GM21528 (cell line): ENCODE data around the gene ST6GALNAC6.

Experiments
- ATAC-seq: cut with Tn5 transposase; IDR thresholded peaks from one replicate; pipeline ENCODE4 v1.9.1; 2021; ENCODE audit warnings: mild to moderate bottlenecking, moderate library complexity; ENCODE audit not compliant: unreplicated experiment, low FRiP score

Gene ST6GALNAC6

DNA sequence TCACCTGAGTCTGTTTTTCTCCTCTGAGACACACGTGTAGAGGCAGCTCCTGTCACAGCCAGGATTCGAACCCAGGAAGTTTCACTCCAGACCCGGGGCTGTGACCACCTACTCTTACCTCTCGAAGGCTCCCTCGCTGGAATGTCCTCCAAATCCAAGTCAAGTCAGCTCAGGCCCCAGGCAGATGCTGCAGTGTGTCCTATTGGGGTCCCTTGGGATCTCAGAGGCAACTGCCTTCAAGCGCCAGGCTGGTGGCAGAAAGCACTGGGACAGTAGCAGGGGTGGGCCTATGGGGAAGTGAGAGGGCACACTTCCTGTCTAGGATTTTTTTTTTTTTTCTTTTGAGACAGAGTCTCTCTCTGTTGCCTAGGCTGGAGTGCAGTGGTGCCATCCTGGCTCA, 18.2 kb upstream of the ST6GALNAC6 start:
- ATAC-seq, result peak; percentile 17

DNA sequence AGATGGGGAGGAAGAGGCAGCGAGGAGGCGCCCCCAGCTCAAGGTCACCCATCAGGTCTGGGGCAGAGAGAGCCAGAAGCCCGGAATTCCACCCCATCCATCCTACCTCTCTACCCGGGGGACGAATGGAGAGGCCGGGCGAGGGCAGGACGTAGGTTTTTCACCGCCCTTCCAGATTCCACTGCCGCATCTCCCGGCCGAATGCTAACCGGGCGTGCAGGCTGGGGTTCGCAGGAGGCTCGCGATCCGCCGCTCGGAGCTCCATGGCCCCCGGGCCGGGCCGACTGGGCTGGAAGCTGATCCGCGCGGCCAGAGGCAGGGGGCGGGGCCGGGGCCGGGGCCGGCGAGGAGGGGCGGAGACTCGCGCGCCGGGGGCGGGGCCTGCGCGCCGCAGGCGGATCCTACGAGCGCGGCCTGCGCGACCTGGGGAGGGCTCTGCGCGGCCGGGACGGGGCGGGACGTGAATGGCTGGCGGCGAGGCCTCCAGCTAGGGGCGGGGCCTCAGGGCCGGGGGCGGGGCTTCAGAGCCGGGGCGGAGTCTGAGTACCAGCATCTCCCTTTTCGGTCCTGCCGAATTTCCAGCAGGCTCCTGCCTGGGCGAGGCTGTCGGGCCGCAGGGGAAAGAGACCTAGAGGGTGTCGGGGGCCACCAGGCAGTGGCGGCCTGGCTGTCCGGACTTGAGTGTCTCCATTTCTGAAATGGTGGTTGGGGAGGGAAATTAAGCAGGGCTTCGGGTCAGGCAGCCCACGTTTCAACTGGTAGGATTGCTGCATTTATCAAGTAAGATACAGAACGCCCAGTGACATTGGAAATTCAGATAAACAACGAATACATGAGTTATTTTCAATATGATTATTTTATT, 17.5 kb upstream of the ST6GALNAC6 start, which contains the start of gene ST6GALNAC4:
ST6GALNAC4 (minus strand) TSS at position 322 of the 862 bp plus-strand sequence. CDS start 622 bp downstream, outside the sequence.
- ATAC-seq, result peak; percentile 54

DNA sequence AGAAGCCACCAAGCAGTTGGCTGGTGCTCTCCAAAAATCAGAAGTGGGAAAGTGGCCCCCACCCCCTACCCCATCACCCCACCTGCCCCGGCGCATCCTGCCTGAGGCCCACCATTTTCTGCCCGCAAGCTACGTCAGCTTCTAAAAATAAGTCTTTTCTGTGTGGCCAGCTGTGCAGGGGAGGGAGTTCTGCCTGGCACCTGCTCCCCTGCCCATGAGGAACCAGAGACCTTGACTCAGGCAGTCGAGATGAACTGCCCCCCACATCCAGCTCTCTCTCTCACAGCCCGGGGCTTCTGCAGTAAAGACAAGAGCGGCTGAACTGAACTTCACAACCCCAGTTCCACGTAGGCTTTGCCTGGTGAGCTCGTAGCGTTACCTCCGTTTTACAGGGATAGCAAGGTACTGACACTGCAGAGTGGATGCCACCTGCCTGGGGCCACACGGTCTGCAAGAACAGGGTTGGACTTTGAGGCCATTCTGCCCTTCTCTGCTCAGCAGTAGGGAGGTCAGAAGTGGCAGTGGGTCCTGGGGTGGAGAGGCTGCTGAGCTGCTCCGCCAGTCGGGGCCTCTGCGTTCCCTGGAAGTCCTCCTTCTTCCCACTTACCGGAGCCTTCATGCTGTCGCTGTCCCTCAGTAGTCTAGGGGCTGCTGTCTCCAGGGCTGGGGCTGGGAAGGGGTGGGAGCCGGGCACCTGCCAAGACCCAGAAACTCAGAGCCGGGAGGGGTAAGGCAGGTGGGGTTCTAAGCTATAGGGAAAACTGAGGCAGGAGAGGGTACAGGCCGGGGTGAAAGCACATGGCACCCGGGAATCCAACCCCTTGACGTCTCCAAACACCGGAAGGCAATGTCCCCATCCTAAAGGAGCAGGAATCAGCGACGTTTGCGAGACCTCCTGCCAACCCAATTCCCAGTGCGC, 16.7 kb upstream of the ST6GALNAC6 start:
- no peak for ATAC-seq

DNA sequence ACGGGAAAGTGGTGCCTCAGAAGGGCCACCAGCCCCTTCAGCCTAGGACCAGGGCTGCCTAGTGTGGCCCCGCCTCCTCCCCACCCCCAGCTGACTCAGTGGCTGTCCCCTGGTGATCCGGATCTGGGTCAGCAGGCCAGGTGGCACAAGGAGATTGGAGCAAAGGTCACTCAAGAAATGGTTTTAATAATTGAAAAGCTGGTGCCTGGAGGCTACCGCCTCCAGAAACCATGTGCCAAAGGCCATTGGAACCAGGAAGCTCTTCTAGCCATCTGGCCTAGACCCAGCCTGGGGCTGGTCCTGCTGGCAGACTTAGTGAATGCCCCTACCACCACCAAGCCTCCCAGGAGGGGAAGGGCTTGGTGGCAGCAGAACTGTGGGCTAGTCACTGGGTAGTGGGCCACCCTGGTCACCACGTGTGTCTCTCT, 15.9 kb upstream of the ST6GALNAC6 start:
- no peak for ATAC-seq

DNA sequence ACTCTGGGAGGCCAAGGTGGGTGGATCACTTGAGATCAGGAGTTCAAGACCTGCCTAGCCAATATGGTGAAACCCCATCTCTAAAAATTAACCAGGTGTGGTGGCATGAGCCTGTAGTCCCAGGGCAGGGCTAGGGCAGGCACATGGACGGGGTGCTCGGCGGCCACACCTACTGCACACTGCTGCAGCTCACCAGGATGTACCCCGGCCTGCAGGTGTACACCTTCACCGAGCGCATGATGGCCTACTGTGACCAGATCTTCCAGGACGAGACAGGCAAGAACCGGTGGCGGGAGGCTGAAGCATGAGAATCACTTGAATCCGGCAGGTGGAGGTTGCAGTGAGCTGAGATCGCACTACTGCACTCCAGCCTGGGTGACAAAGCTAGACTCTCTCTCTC, 14.3 kb upstream of the ST6GALNAC6 start:
- no peak for ATAC-seq

DNA sequence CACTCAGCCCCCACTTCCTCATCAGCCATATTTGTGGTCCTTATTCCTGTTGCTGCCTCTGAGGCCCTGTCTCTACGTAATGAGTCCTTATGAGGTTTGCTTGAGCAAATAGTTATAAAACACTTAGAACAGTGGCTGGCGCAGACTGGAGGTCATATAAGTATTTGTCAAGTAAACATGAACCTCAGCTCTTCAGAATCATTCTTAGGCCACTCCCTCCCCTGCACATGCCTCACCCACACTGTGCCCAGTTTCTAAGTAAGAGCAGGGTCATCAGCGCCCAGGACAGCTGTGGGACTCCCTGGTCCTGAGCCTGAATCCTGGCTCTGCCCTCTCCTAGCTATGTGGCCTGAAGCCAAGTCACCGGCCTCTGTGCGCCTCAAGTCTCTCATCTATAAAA, 13.5 kb upstream of the ST6GALNAC6 start:
- no peak for ATAC-seq

DNA sequence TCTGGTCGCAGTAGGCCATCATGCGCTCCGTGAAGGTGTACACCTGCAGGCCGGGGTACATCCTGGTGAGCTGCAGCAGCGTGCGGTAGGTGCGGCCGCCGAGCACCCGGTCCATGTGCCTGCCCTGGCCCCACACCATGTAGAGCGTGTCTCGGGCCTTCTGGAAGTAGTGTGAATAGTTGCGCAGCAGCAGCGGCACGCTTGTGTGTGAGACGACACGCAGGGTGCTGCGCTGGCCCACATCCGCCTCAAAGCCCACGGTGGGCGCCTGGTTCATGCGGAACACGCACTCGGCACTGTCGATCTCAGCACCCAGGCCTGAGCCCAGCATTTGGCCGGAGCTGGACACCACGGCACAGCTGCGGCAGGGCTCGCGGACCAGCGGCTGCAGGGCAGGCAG, 12.9 kb upstream of the ST6GALNAC6 start:
- no peak for ATAC-seq

DNA sequence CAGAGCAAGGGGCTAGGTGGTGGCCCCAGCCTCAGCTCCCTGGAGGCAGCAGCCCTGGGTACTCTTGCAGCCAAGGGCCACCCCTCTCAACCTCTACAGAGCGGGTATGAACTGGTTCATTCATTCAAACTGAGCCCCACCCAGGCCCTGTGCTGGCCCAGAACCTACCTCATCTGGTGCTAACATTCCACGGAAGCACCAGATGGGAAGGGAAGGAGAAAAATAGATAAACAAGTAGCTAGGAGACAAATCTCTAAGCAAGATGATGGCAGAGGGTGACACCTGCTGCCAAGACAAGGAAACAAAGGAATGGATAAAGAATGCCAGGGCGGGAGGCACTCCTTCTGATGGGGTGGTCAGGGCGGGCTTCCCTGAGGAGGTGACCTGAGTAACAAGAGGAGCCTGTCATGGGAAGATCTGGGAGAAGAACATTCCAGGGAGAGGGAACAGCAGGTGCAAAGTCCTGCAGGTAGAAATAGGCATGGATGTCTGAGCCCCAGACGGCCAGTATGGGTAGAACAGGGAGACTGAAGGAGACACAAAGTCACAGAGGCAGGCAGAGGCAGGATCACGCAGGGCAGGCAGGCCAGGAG, 11.3 kb upstream of the ST6GALNAC6 start:
- ATAC-seq, result no peak

DNA sequence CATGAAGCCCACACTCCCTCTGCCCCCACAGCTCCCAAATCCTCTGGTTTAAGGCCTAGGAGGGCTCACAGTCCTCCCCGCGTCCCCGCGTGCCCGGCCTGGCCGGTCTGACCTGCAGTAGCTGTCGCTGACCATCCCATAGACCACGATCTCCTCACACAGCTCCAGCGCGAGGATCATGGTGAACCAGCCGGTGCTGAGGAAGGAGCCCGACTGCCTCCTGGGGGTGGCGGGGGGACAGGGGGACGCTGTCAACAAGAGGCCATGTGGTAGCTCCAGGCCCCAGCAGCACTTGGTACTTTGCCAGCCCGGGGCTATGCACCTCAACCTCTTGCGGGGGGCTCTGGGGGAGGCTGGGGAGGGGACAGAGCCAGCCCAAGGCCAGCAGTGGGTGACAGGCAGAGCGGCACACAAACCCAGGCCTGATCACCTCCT, 10.5 kb upstream of the ST6GALNAC6 start:
- no peak for ATAC-seq

DNA sequence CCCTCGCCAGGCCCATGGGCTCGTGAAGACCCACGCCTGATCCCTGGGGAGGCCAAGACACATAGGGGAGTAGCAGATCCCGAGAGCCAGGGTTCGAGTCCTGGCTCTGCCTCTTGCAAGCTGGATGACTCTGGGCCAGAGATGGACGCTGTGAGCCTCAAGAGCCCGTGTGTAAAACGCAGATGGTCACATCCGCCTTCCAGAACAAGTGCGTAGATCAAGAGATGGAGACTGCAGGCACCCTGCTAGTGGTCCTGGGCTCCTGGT, 9.2 kb upstream of the ST6GALNAC6 start:
- ATAC-seq, result no peak

DNA sequence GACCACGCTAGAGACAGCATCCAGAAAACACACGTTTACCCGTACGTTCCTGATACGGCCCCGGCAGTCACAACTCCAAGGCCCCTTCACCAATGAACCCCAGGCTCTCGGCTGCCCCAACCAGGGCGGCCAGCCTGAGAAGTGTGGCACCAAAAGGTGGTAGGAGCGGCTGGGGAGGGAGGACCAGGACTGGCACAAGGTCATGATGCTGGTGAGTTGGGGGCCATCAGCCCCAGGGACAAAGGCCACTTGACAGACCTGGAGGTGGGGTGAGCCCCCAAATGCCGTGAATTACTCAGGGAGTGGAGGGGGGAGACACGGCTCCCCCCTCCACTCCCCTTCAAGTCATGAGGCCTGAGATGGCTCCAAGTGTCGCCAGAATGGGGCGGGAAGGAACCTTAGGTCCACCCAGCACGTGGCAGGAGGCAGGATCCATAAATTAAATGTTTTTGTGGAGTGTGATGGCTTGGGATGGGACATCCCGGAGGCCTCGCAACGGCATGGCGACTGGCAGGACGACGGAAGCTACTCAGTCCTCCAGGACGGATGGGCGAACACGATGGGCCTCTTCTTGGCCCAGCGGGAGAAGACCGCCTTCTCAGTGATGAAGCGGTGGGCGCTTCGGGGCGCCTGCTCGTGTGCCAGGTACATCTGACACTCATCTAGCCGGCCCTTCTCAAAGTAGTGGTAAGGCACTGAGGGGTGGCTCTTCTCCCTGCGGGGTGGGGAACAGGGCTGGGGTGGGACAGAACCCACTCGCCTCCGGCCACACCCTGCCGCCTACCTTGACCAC, 8.7 kb upstream of the ST6GALNAC6 start:
- no peak for ATAC-seq

DNA sequence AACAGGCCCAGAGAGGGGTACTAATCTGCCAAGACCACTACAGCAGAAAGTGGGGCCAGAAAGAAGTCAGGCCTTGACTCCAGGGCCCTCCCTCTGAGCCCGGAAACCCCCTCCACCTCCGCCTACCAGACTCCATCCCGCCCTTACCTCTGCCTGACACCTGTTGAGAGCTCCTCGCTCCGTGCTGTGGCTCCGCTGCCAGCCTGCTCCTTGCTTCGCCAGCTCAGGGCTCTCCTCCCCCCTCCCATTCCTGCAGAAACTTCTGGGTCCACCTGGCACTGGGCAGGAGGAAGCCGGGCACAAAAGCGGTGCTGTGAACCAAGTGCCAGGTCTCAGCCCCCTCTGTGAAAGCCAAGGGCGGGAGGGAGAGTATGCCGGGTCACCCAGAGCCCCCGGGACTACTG, 6.4 kb upstream of the ST6GALNAC6 start:
- ATAC-seq, result no peak

DNA sequence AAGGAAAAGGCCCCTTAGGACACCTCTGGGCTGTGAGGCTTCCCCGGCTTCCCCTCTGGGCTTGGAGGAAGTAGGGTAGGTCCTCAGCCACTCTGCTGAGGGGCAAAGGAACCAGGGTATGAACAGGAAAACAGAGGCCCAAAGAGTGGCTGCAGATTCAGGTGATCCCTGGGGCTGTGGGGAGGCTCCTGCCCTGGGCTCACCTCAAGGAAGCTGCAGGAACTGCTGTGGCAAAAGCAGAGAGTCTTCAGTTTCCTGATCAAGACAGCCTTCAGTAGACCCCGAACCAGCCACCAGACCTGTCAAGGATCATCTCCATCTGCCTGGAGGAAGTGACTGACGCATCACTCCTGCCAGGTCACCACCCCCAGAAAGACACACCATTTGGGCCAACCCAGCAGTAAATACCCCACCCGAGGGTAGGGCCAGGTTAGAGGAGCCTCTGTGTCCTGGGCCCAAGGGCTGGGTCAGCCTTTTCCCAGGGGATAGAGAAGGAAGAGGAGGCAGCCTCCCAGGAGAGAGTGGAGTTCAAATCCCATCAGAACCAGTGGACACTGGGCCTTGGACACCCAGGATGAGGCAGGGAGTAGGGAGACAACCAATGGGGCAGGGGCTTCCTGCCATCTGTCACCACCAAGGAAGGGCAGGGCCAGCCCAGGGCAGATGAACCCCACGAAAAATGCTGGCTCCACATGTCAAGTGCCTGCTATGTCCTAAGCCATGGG, 5.8 kb upstream of the ST6GALNAC6 start:
- no peak for ATAC-seq

DNA sequence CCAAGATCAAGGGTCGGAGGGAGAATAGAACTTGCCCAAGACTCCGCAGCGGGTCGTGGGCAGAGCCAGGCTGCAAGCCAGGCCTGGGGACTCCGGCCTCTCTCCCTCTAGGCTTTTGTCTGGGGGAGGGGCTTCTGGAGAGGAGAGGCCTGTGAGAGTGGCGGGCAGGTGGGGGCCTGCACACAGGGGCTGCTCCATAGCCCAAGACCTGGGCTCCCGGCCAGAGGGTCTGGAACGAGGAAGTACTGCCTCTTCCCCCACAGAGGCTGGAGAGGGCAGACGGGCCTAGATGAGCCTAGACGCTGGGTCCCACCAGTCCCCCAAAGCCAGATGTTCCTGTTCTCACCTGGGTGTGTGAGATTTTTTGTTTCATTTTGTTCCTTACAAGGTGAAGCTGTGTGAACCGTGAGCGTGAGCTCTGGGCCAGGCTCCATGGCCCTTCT, 5.2 kb upstream of the ST6GALNAC6 start:
- ATAC-seq, result no peak

DNA sequence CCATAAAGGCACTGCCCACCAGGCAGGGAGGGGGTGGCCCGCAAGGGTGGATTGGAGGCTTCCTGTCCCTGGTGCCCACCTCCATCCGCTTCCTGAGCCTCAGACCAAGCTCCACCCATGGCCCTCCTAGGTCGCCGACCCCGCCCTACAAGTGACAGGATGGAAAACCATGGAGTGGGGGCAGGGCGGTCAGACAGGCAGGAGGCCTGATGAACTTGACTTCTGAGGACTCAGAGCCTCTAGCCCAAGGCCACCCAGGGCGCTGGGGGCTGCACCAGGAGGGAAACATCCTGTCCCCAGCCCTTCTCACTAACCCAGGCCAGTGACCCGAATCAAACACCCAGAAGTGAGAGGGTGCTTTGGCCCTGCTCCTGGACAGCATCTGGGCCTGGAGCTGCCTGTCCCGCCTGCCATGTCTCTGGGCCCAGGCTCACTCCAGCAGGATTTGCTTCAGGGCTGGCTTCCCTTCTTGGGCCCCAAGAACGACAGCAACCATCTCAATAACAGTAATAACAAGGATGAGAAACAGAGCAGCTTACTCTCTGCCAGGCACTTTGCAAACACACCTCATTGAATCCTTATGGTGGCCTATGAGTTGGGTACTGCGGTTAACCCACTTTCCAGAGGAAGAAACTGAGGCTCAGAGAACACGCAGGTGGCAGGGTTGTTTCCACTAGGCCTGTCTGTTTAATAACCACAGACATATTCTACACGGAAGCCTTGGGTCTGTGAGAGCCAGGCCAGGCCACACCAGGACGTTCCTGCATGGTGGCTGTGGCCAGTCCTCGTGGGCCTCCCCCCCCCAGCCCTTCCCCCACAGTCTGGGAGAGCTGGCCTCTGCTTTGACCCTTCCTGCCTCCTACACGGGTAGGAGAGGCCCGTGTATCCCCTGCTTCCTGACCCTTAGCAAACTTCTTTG, 4.4 kb upstream of the ST6GALNAC6 start:
- no peak for ATAC-seq

DNA sequence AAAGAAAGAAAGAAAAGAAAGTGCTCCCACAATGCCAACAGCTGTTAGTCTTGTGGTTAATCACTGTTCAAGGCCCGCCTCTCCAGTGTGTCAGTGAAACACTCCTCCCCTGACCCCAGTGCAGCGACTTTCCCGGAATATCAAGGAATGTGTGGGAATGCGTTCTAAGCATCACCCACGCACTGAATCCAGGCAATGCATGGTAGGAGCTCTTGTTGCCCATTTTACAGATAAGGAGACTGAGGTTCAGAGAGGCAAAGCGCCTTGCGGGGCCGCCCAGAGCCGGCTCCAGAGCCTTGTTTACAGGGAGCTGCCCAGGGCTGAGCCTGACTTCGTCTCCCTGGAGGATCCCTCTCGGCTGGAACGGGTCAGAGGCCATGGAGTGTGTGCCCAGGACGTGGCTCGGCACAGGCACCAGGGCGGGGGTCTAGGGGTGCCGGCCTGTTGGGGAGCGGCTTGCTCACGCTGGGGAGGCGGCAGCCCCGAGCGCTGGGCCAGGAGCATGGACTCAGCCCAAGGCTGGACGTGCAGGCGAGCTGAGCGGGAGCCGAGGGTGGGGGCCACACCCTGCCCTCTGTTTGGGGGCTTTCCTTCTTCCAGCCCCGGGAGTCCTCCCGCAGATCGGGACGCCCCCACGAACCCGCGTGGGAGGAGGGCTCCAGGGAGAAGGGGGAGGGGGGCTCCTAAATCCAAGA, 823 bp downstream of the ST6GALNAC6 start:
- ATAC-seq, result no peak

DNA sequence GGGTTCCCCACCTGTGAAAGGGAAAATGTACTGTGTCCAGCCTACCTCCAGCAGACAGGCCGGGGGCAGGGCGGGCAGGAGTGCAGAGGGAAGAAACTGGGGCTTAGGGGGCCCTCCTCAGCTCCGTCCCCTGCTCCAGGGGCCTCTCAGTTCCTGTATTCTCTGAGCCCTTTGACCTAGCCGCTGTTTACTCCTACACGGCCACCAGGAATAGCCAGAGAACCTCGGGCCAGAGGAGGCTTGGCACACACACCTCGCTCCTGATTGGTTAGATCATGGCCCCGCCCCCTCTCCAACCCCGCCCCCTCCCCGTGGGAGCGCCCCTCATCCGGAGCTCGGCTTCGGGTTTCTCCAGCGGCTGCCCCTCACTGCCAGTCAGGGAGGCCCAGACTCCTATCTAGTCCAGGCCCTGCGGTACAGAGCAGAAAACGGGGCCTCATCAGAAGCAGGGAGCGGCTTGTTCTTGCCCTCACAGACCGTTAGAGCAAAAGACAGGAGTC, 2.2 kb downstream of the ST6GALNAC6 start:
- ATAC-seq, result no peak
